ENCODE measurements around the gene POU2F1.

GRCh38 chr1:167473761-167474160 is 253.1 kb downstream of the POU2F1 start:
- TF ChIP-seq CTCF (conservative IDR thresholded peaks at IDR 0.05; ENCODE audit: low read depth in 2 of 2) (no peak), POLR2AphosphoS5 (IDR thresholded peaks at IDR 0.05; ENCODE audit: low read depth) (no peak), REST (IDR thresholded peaks at IDR 0.05; ENCODE audit: unreplicated experiment) (no peak), EZH2 (IDR thresholded peaks at IDR 0.05; ENCODE audit: low read depth, unreplicated experiment) (no peak), EZH2phosphoT487 (IDR thresholded peaks at IDR 0.05; ENCODE audit: unreplicated experiment) (no peak), ZNF114 (CRISPR knock-in tag; IDR thresholded peaks at IDR 0.05) (no peak), JUNB (IDR thresholded peaks at IDR 0.05; ENCODE audit: unreplicated experiment) (no peak), CREB1 (CRISPR knock-in tag; IDR thresholded peaks at IDR 0.05; ENCODE audit: low read depth) (no peak)
